Omental fat pad (tissue), 4 donors: ENCODE results near the gene SORD. TPM values are rescaled to one million over a fixed set of nuclear protein-coding genes. Genes with fewer than 3 reads are reported as not detected.
"Not testable (repeated sequence)": the region's sequence is repeated elsewhere in the genome, so short reads cannot be mapped to it uniquely, and the experiment has no call there.

Experiments
- ATAC-seq: fragments of 150-250 bp; one replicate; pipeline ENCODE4 v1.9.1; 2016; ENCODE audit warnings: mild to moderate bottlenecking, moderate library complexity; ENCODE audit not compliant: low FRiP score
- DNase-seq: peaks from one replicate; pipeline ENCODE4 v3.0.0-alpha.2; 2019; ENCODE audit warnings: low spot score
- CTCF ChIP-seq, 3 donors: fragments of 450-650 bp; IDR thresholded peaks; one replicate each; pipeline ENCODE4 v1.5.1; 2016 to 2017; ENCODE audit warnings: antibody characterized with exemption in 3 of 3, mild to moderate bottlenecking in 3 of 3, moderate library complexity in 2 of 3
- total RNA-seq, 4 donors: library from RNA; depleted of rRNA; stranded (reverse); fragments of >200 nt; gene quantifications; one replicate each; pipeline ENCODE4 v1.1.0, GENCODE V29; 2016

SORD gene
- total RNA-seq, 4 donors from 2014 or later = 4.9 to 12.2 (median 6.7) TPM

GRCh38 chr15:45100884-45101625 lies 78.1 kb downstream of the SORD start:
- no peak for TF ChIP-seq CTCF (IDR thresholded peaks at IDR 0.05)
- no peak for ATAC-seq
- no peak for DNase-seq

- ATAC-seq (no peak), DNase-seq (no peak)
- TF ChIP-seq CTCF (IDR thresholded peaks at IDR 0.05) = no peak
Measured at GRCh38 chr15:45101749-45102148, 78.8 kb downstream of the SORD start.

- ATAC-seq (no peak), DNase-seq (no peak)
- no peak for TF ChIP-seq CTCF (IDR thresholded peaks at IDR 0.05)
Measured at GRCh38 chr15:45102226-45102625, 79.2 kb downstream of the SORD start.

GRCh38 chr15:45104170-45104569 lies 81.2 kb downstream of the SORD start:
- DNase-seq, ATAC-seq: not testable (repeated sequence)

GRCh38 chr15:45105586-45105985 lies 82.6 kb downstream of the SORD start:
- no peak for TF ChIP-seq CTCF (IDR thresholded peaks at IDR 0.05)
- ATAC-seq (no peak), DNase-seq (no peak)

- no peak for TF ChIP-seq CTCF (IDR thresholded peaks at IDR 0.05)
- no peak for DNase-seq
- no peak for ATAC-seq
Measured at GRCh38 chr15:45106002-45106790, 83.2 kb downstream of the SORD start.

- no peak for TF ChIP-seq CTCF (IDR thresholded peaks at IDR 0.05)
- no peak for DNase-seq
- ATAC-seq = no peak
Measured at GRCh38 chr15:45107941-45108630, 85.1 kb downstream of the SORD start.
